ENCODE measurements around the gene TSKU. TPM values are rescaled to one million over a fixed set of nuclear protein-coding genes. Genes with fewer than 3 reads are reported as not detected.

The TSKU gene
- total RNA-seq, 1 donor from 2014 or later, result 144 TPM

DNA sequence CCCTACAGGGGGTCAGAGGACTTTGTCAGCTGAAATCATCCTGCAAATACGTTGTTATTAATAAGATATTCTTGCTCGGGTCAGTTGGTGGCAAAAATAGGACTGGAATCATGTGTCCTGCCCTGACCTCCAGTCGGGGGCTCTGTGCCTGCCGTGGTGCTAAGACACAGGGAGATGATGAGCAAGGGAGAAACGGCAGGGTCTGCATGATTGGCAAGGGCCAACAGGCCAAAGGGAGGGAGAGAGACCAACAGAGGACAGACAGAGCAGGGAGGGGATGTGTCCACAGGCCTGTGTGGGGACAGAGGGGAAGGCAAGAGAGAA is 10.4 kb upstream of the TSKU start:
- H3K36me3 ChIP-seq, result no peaks in the 10 kb centered on the region
- H3K27ac ChIP-seq, result peak overlapping the region; percentile 88
- peaks cover 78% of the 10 kb centered on the region for H3K4me1 ChIP-seq
- peaks cover 6% of the 10 kb centered on the region for H3K9me3 ChIP-seq
- intact Hi-C loops (cut with DNase I), result no loop called here
- no peaks in the 10 kb centered on the region for H3K27me3 ChIP-seq
- no peak for DNase-seq (ENCODE audit: extremely low spot score in 2 of 2)
- H3K4me3 ChIP-seq, result no peak overlapping the region
- TF ChIP-seq, protein P1, sequence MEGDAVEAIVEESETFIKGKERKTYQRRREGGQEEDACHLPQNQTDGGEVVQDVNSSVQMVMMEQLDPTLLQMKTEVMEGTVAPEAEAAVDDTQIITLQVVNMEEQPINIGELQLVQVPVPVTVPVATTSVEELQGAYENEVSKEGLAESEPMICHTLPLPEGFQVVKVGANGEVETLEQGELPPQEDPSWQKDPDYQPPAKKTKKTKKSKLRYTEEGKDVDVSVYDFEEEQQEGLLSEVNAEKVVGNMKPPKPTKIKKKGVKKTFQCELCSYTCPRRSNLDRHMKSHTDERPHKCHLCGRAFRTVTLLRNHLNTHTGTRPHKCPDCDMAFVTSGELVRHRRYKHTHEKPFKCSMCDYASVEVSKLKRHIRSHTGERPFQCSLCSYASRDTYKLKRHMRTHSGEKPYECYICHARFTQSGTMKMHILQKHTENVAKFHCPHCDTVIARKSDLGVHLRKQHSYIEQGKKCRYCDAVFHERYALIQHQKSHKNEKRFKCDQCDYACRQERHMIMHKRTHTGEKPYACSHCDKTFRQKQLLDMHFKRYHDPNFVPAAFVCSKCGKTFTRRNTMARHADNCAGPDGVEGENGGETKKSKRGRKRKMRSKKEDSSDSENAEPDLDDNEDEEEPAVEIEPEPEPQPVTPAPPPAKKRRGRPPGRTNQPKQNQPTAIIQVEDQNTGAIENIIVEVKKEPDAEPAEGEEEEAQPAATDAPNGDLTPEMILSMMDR (IDR thresholded peaks at IDR 0.05), result no peak
- TF ChIP-seq POLR2A (IDR thresholded peaks at IDR 0.05), result no peak
- TF ChIP-seq POLR2AphosphoS5 (IDR thresholded peaks at IDR 0.05; ENCODE audit: insufficient read depth in 1 of 2, low read depth in 1 of 2), result peak in 1 of 2 donors; percentile 64

DNA sequence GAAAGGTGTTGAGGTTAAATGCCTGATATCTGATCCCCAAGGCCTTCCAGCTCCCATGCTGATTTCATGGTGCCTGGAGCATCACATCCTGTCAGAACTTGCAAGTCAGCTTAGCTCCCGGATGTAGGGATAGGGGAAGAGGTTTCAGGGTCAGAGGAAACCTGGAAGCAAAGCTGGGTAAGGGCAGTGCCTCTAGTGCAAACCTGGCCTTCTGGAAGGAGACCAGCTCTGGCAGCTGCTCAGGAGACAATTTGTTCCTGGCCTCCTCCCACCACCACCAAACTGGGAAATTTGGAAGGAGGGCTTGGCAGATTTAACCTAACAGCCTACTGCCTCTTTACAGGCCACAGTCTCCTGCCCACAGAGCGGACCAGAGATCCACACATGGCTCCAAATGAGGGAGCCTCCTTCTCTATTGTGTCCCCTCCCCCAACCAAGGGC is 9.2 kb upstream of the TSKU start:
- no peak for DNase-seq (ENCODE audit: extremely low spot score in 2 of 2)
- no peak overlapping the region for H3K4me3 ChIP-seq
- TF ChIP-seq POLR2A (IDR thresholded peaks at IDR 0.05), result no peak
- TF ChIP-seq POLR2AphosphoS5 (IDR thresholded peaks at IDR 0.05; ENCODE audit: insufficient read depth in 1 of 2, low read depth in 1 of 2), result peak in 1 of 2 donors; percentile 33
- intact Hi-C loops (cut with DNase I), result no loop called here
- peaks cover 68% of the 10 kb centered on the region for H3K4me1 ChIP-seq
- peak overlapping the region; percentile 88 for H3K27ac ChIP-seq
- H3K9me3 ChIP-seq, result peaks cover 6% of the 10 kb centered on the region
- no peaks in the 10 kb centered on the region for H3K36me3 ChIP-seq
- H3K27me3 ChIP-seq, result no peaks in the 10 kb centered on the region

DNA sequence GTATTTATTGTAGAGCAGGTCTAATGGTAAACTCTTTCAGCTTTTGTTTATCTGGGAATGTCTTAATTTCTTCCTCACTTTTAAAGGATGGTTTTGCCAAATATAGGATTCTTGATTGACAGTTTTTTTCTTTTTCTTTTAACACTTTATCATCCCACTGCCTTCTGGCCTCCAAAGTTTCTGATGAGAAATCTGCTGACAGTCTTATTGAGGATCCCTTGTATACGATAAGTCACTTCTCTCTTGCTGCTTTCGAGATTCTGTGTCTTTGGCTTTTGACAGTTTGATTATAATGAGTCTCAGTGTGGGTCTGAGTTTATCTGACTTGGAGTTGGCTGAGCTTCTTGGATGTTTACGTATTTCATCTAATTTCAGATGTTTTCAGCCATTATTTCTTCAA is 6.7 kb upstream of the TSKU start:
- TF ChIP-seq POLR2AphosphoS5 (IDR thresholded peaks at IDR 0.05; ENCODE audit: insufficient read depth in 1 of 2, low read depth in 1 of 2), result no peak
- Histone ChIP-seq H3K36me3 (no peaks in the 10 kb centered on the region), H3K9me3 (peaks cover 6% of the 10 kb centered on the region), H3K27ac (no peak overlapping the region), H3K4me1 (peaks cover 67% of the 10 kb centered on the region), H3K27me3 (no peaks in the 10 kb centered on the region), H3K4me3 (no peak overlapping the region)
- DNase-seq (ENCODE audit: extremely low spot score in 2 of 2), result no peak
- intact Hi-C loops (cut with DNase I), result no loop called here

DNA sequence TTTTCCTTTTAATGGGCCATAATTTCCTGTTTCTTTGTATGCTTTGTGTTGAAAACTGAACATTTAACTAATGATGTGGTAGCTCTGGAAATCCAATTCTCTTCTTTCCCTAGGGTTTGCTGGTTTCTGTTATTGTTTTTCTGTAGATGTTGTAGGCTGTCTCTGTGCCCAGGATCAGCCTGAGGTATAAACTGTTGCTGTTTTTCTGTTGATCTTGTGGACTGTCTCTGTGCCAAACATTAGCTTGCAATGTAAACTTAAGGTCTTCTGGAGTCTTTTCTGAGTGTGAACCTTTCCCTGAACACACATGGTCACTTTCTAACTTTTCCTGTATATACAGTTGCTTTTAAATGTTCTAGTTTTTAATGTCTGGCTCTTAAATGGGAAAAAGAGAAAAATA is 5.9 kb upstream of the TSKU start:
- no peak for DNase-seq (ENCODE audit: extremely low spot score in 2 of 2)
- H3K4me1 ChIP-seq, result peaks cover 64% of the 10 kb centered on the region
- H3K36me3 ChIP-seq, result no peaks in the 10 kb centered on the region
- no peak overlapping the region for H3K4me3 ChIP-seq
- intact Hi-C loops (cut with DNase I), result no loop called here
- H3K27me3 ChIP-seq, result no peaks in the 10 kb centered on the region
- H3K9me3 ChIP-seq, result peaks cover 6% of the 10 kb centered on the region
- TF ChIP-seq POLR2AphosphoS5 (IDR thresholded peaks at IDR 0.05; ENCODE audit: insufficient read depth in 1 of 2, low read depth in 1 of 2) (no peak), POLR2A (IDR thresholded peaks at IDR 0.05) (no peak)
- TF ChIP-seq, protein P1 (IDR thresholded peaks at IDR 0.05), result no peak
- no peak overlapping the region for H3K27ac ChIP-seq

DNA sequence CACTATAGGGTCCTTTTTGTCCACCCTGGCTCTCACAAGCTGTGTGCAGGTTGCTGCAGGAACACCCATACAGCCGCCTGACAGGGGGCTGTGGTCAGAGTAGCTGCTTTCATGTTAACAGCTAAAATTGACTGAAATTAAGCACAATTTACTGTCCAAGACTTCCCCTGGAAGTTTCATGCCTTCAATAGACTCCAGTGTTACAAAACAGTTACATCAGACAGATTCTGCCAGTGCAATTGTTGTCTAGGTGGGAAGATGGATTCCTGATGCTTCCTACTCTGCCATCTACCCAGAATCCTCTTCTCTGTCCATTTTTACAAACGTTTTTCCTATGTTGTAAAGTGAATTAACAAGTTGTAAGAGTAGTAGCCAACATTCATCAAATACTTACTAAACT is 5.3 kb upstream of the TSKU start:
- no peak overlapping the region for H3K27ac ChIP-seq
- TF ChIP-seq, protein P1 (IDR thresholded peaks at IDR 0.05), result no peak
- TF ChIP-seq POLR2AphosphoS5 (IDR thresholded peaks at IDR 0.05; ENCODE audit: insufficient read depth in 1 of 2, low read depth in 1 of 2) (no peak), POLR2A (IDR thresholded peaks at IDR 0.05) (no peak)
- no peaks in the 10 kb centered on the region for H3K36me3 ChIP-seq
- DNase-seq (ENCODE audit: extremely low spot score in 2 of 2), result no peak
- H3K27me3 ChIP-seq, result no peaks in the 10 kb centered on the region
- H3K4me3 ChIP-seq, result no peak overlapping the region
- peaks cover 6% of the 10 kb centered on the region for H3K9me3 ChIP-seq
- intact Hi-C loops (cut with DNase I), result no loop called here
- peaks cover 58% of the 10 kb centered on the region for H3K4me1 ChIP-seq

DNA sequence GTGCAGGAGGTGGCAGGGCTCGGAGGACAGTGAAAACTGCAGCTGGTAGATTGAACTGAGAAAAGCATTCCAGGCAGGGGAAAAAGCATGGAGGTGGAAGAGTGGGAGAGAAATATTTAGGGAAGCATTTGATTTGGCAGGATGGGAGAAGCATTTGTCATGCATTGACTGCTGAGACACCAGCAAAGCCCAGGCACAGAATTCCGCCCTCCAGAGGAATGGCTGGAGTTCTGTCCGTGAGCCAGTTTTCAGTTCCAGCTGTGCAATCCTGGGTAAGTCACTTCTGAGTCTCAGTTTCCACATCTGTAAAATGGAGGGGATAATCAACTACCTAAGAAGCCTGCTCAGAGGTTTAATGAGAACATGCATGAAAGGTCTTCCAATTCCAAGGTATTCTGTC is 4.3 kb upstream of the TSKU start:
- H3K4me1 ChIP-seq, result peaks cover 49% of the 10 kb centered on the region
- DNase-seq (ENCODE audit: extremely low spot score in 2 of 2), result no peak
- intact Hi-C loops (cut with DNase I), result no loop called here
- peak overlapping the region; percentile 96 for H3K27ac ChIP-seq
- no peaks in the 10 kb centered on the region for H3K27me3 ChIP-seq
- no peak overlapping the region for H3K4me3 ChIP-seq
- no peaks in the 10 kb centered on the region for H3K36me3 ChIP-seq
- TF ChIP-seq POLR2AphosphoS5 (IDR thresholded peaks at IDR 0.05; ENCODE audit: insufficient read depth in 1 of 2, low read depth in 1 of 2) (no peak), POLR2A (IDR thresholded peaks at IDR 0.05) (no peak)
- TF ChIP-seq, protein P1 (IDR thresholded peaks at IDR 0.05), result no peak
- H3K9me3 ChIP-seq, result peaks cover 6% of the 10 kb centered on the region
